Measurements from ENCODE around the gene PLK1.
"Not testable (repeated sequence)": the region's sequence is repeated elsewhere in the genome, so short reads cannot be mapped to it uniquely, and the experiment has no call there.

The PLK1 gene

GRCh38 chr16:23706439-23706838 lies 27.8 kb downstream of the PLK1 start:
- in situ Hi-C loops (cut with HindIII; ENCODE audit: low sequenced_read_pairs): no loop called here

- in situ Hi-C loops (cut with HindIII; ENCODE audit: low sequenced_read_pairs): no loop called here
These were observed 30.8 kb downstream of the PLK1 start for GRCh38 chr16:23709536-23709935.

GRCh38 chr16:23710008-23710407 lies 31.3 kb downstream of the PLK1 start:
- in situ Hi-C loops (cut with HindIII; ENCODE audit: low sequenced_read_pairs): no loop called here

GRCh38 chr16:23710504-23710903 lies 31.8 kb downstream of the PLK1 start:
- in situ Hi-C loops (cut with HindIII; ENCODE audit: low sequenced_read_pairs): no loop called here

GRCh38 chr16:23711785-23712184 lies 33.1 kb downstream of the PLK1 start:
- in situ Hi-C loops (cut with HindIII; ENCODE audit: low sequenced_read_pairs): no loop called here

- in situ Hi-C loops (cut with HindIII; ENCODE audit: low sequenced_read_pairs): no loop called here
These were observed 34.3 kb downstream of the PLK1 start, which contains the start of gene ERN2 for GRCh38 chr16:23712976-23713375. TSS of gene ERN2 (minus strand) at chr16:23713222. CDS start at chr16:23713187, 35 bp downstream.

- in situ Hi-C loops (cut with HindIII; ENCODE audit: low sequenced_read_pairs): no loop called here
These were observed 37.8 kb downstream of the PLK1 start for GRCh38 chr16:23716484-23716883.

GRCh38 chr16:23722613-23723240 lies 44.0 kb downstream of the PLK1 start:
- in situ Hi-C loops (cut with HindIII; ENCODE audit: low sequenced_read_pairs): not testable (repeated sequence)

GRCh38 chr16:23724096-23724784 lies 45.6 kb downstream of the PLK1 start:
- in situ Hi-C loops (cut with HindIII; ENCODE audit: low sequenced_read_pairs): no loop called here

- in situ Hi-C loops (cut with HindIII; ENCODE audit: low sequenced_read_pairs): no loop called here
These were observed 46.1 kb downstream of the PLK1 start for GRCh38 chr16:23724785-23725131.

GRCh38 chr16:23726710-23727109 lies 48.0 kb downstream of the PLK1 start:
- in situ Hi-C loops (cut with HindIII; ENCODE audit: low sequenced_read_pairs): no loop called here

- in situ Hi-C loops (cut with HindIII; ENCODE audit: low sequenced_read_pairs): no loop called here
These were observed 49.4 kb downstream of the PLK1 start for GRCh38 chr16:23728112-23728477.

- in situ Hi-C loops (cut with HindIII; ENCODE audit: low sequenced_read_pairs): no loop called here
These were observed 51.1 kb downstream of the PLK1 start for GRCh38 chr16:23729503-23730424.

GRCh38 chr16:23734176-23734893 lies 55.6 kb downstream of the PLK1 start:
- in situ Hi-C loops (cut with HindIII; ENCODE audit: low sequenced_read_pairs): no loop called here

- in situ Hi-C loops (cut with HindIII; ENCODE audit: low sequenced_read_pairs): not testable (repeated sequence)
These were observed 58.8 kb downstream of the PLK1 start for GRCh38 chr16:23737423-23738028.

- in situ Hi-C loops (cut with HindIII; ENCODE audit: low sequenced_read_pairs): no loop called here
These were observed 60.8 kb downstream of the PLK1 start for GRCh38 chr16:23739516-23739915.
